ENCODE data around the gene SSC5D.

SSC5D gene

DNA sequence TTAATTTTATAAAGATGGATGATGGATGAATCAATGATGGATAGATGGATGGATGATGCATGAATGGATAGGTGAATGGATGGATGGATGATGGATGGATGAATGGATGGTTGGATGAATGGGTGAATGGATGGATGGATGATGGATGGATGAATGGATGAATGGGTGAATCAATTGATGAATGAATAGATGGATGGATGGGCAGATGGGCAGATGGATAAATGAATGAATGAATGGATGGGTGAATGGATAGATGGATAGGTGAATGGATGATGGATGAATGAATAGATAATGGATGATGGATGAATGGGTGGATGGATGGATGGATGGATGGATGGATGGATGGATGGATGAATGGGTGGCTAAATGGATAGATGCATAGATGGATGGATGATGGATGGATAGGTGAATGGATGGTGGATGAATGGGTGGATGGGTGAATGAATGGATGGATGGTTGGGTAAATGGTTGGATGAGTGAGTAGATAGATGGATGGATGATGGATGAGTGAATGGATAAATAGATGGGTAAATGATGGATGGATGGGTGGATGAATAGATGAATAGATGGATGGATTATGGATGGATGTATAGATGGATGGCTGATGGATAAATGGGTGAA is 79.6 kb downstream of the SSC5D start:
- no peak for DNase-seq
